Ishikawa (cell line): ENCODE results near the gene BUD23.

Experiments
- CEBPB ChIP-seq: IDR thresholded peaks from 2 replicates; pipeline ENCODE4 v1.6.1; 2012
- CREB1 ChIP-seq: IDR thresholded peaks from 2 replicates; pipeline ENCODE4 v1.6.1; 2012; ENCODE audit warnings: low read depth
- EGR1 ChIP-seq: IDR thresholded peaks from 2 replicates; pipeline ENCODE4 v1.6.1; 2012
- EP300 ChIP-seq: IDR thresholded peaks from 2 replicates; pipeline ENCODE4 v1.6.1; 2012; ENCODE audit warnings: borderline replicate concordance
- FOXM1 ChIP-seq: IDR thresholded peaks from 2 replicates; pipeline ENCODE4 v1.6.1; 2012; ENCODE audit warnings: low read depth, borderline replicate concordance
- NFIC ChIP-seq: IDR thresholded peaks from 2 replicates; pipeline ENCODE4 v1.6.1; 2012
- RAD21 ChIP-seq: IDR thresholded peaks from 2 replicates; pipeline ENCODE4 v1.6.1; 2012; ENCODE audit warnings: low read depth
- TAF1 ChIP-seq: IDR thresholded peaks from 2 replicates; pipeline ENCODE4 v1.6.1; 2012; ENCODE audit warnings: low read depth, mild to moderate bottlenecking
- TCF12 ChIP-seq: IDR thresholded peaks from 2 replicates; pipeline ENCODE4 v1.6.1; 2012; ENCODE audit warnings: low read depth
- TEAD4 ChIP-seq: IDR thresholded peaks from 2 replicates; pipeline ENCODE4 v1.6.1; 2012
- YY1 ChIP-seq: IDR thresholded peaks from 2 replicates; pipeline ENCODE4 v1.6.1; 2012; ENCODE audit warnings: low read depth
- ZBTB7A ChIP-seq: IDR thresholded peaks from 2 replicates; pipeline ENCODE4 v1.6.1; 2012; ENCODE audit warnings: low read depth
- TF ChIP-seq, protein P1 (sequence below): IDR thresholded peaks from 2 replicates; pipeline ENCODE4 v1.6.1; 2012; ENCODE audit warnings: low read depth, mild to moderate bottlenecking
- TF ChIP-seq, protein P2 (sequence below): IDR thresholded peaks from 2 replicates; pipeline ENCODE4 v1.6.1; 2012
- TF ChIP-seq, protein P3 (sequence below): IDR thresholded peaks from 2 replicates; pipeline ENCODE4 v1.6.1; 2012

The BUD23 gene

DNA sequence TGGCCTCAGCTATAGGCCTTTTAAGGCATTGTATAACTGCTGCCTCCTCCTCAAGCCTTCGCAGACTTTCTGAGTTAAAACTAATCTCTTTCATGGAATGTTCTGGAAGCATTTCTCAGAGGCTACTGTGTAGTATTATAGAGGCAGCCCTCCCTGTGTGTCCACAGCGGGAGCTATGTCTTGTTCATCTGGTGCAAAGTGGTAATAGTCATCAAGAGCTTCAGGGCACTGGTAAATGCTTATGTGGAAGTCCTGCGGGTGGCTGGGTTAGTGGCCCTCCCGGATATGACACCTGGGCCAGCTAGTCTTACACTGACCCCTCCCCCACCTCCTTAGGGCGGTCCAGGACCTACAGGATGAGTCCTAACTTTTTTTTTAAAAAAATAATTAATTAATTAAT, 57.4 kb downstream of the BUD23 start:
- TF ChIP-seq NFIC: no peak
- TF ChIP-seq RAD21: no peak
- TF ChIP-seq TEAD4: no peak
- TF ChIP-seq EP300: no peak; the same call in 1 of the 2 replicates
- TF ChIP-seq TAF1: 0 out of 2 replicates have a peak, but pooled peaks have one; percentile 18
- TF ChIP-seq EGR1: no peak
- TF ChIP-seq ZBTB7A: no peak
- TF ChIP-seq, protein P1, sequence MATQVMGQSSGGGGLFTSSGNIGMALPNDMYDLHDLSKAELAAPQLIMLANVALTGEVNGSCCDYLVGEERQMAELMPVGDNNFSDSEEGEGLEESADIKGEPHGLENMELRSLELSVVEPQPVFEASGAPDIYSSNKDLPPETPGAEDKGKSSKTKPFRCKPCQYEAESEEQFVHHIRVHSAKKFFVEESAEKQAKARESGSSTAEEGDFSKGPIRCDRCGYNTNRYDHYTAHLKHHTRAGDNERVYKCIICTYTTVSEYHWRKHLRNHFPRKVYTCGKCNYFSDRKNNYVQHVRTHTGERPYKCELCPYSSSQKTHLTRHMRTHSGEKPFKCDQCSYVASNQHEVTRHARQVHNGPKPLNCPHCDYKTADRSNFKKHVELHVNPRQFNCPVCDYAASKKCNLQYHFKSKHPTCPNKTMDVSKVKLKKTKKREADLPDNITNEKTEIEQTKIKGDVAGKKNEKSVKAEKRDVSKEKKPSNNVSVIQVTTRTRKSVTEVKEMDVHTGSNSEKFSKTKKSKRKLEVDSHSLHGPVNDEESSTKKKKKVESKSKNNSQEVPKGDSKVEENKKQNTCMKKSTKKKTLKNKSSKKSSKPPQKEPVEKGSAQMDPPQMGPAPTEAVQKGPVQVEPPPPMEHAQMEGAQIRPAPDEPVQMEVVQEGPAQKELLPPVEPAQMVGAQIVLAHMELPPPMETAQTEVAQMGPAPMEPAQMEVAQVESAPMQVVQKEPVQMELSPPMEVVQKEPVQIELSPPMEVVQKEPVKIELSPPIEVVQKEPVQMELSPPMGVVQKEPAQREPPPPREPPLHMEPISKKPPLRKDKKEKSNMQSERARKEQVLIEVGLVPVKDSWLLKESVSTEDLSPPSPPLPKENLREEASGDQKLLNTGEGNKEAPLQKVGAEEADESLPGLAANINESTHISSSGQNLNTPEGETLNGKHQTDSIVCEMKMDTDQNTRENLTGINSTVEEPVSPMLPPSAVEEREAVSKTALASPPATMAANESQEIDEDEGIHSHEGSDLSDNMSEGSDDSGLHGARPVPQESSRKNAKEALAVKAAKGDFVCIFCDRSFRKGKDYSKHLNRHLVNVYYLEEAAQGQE: no peak
- TF ChIP-seq, protein P2, sequence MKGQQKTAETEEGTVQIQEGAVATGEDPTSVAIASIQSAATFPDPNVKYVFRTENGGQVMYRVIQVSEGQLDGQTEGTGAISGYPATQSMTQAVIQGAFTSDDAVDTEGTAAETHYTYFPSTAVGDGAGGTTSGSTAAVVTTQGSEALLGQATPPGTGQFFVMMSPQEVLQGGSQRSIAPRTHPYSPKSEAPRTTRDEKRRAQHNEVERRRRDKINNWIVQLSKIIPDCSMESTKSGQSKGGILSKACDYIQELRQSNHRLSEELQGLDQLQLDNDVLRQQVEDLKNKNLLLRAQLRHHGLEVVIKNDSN: no peak
- TF ChIP-seq YY1: no peak
- TF ChIP-seq CREB1: no peak
- TF ChIP-seq, protein P3, sequence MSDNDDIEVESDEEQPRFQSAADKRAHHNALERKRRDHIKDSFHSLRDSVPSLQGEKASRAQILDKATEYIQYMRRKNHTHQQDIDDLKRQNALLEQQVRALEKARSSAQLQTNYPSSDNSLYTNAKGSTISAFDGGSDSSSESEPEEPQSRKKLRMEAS: peak; percentile 53; the same call in 1 of the 2 replicates
- TF ChIP-seq CEBPB: no peak
- TF ChIP-seq TCF12: peak; percentile 53; the same call in 1 of the 2 replicates
- no peak for TF ChIP-seq FOXM1

DNA sequence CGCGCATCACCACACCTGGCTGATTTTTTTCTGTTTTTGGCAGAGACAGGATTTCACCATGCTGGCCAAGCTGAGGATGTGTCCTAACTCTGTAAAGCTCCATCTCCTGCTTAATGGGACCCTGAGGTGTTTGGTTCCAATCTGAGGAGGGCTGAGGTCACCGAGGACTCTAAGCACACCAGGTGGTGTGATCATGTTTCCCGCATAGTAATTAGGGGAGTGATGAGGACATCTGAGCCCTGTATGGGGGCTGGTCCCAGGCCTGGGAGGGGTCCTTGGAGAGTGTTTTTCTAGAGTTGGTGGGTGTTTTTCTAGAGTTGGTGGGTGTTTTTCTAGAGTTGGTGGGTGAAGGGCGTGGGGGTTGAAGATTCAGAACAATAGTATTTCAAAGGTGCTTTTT, 58.2 kb downstream of the BUD23 start:
- TF ChIP-seq, protein P3: peak; percentile 36; the same call in 1 of the 2 replicates
- peak; percentile 86 for TF ChIP-seq TEAD4
- peak; percentile 99 for TF ChIP-seq EP300
- TF ChIP-seq RAD21: peak; percentile 12; the same call in 1 of the 2 replicates
- TF ChIP-seq YY1: no peak
- peak; percentile 94 for TF ChIP-seq NFIC
- no peak for TF ChIP-seq CREB1
- peak; percentile 74 for TF ChIP-seq CEBPB
- peak; percentile 74; the same call in 1 of the 2 replicates for TF ChIP-seq ZBTB7A
- TF ChIP-seq, protein P1: no peak
- TF ChIP-seq TCF12: peak; percentile 99
- TF ChIP-seq FOXM1: peak; percentile 96

DNA sequence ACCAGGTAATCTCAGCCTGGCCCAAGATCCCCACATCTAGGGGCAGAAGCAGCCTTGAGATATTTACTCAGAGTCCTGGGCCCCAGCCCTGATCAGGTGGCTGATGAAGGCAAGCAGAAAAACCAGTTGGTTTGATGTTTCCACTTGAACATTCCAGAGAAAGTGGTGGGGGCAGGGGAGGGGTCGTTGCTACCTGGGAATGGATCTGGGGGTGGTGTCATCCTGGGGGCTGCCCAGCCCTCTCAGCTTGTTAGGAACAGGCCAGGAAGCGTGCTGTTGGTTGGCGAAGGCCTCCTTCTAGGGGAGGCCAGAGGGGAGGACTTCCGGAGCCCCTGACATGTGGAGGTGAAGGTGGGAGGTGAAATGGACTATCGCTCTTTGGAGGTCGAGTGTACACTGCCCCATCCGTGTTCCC, 58.9 kb downstream of the BUD23 start:
- no peak for TF ChIP-seq CREB1
- TF ChIP-seq EP300: peak; percentile 63; the same call in 1 of the 2 replicates
- TF ChIP-seq, protein P3: peak; percentile 10
- TF ChIP-seq, protein P2: peak; percentile 79
- TF ChIP-seq NFIC: peak; percentile 62; the same call in 1 of the 2 replicates
- TF ChIP-seq CEBPB: no peak
- TF ChIP-seq TEAD4: peak; percentile 85
- TF ChIP-seq, protein P1: no peak
- TF ChIP-seq FOXM1: peak; percentile 32; the same call in 1 of the 2 replicates
